SK-N-MC (cell line): ENCODE results near the gene KIAA1217.

Experiments used
- EZH2 ChIP-seq: fragments of 200-600 bp; sonication (generic); IDR thresholded peaks from one replicate; pipeline ENCODE4 v1.6.1; 2017; ENCODE audit warnings: antibody characterized with exemption
- FOXP2 ChIP-seq: optimal IDR thresholded peaks from 2 replicates; pipeline ENCODE3; 2011; ENCODE audit warnings: mild to moderate bottlenecking, moderate library complexity; ENCODE audit not compliant: insufficient read depth; ENCODE audit errors: extremely low read length, control extremely low read depth
- POLR2AphosphoS5 ChIP-seq: IDR thresholded peaks from 2 replicates; pipeline ENCODE4 v1.6.1; 2012; ENCODE audit warnings: mild to moderate bottlenecking, low read depth, low read length, borderline replicate concordance

DNA sequence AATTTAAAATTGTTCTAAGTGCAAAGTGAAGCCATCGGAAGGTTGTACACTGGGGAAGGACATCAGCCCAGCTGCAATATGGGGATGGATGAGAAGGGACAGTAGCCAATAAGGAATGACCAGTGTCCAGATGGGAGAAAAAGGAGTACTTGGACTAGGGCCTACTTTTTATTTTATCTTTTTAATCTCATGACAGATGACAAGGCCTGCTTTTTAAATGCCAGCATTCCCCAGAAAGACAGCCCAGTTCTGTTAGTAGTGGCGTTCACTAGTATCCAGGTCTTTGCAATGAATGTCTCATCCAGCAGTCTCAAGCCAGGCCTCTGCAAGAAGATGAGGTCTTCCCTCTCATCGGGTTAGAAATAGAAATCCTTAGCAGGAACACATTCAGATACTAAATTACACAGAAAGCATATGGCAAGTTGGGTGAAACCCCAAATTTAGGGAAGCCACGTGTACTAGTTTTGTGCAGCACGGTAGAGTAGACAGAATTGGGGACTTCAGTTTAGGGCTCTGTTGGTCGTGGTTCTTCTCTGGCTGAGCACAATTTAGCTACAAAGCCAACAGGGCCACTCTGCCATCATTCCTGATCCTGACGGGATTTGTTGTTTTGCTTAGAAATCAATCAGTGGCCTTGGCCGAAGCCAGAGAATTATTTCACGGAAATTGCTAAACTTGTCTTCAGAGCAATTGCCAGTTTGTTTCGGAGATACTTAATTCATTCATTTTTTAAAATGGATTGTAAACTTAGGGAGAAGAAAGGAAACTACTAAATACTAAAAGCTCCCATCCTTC lies 286.9 kb downstream of the KIAA1217 start:
- TF ChIP-seq EZH2 (no peak), POLR2AphosphoS5 (no peak), FOXP2 (no peak)
